OCI-LY7 (cell line): ENCODE measurements around the gene CKLF. TPM values are rescaled to one million over a fixed set of nuclear protein-coding genes. Genes with fewer than 3 reads are reported as not detected.

Experiments
- BruUV-seq: library from RNA; stranded (reverse); fragments of 400-500 nt; replicated peaks from 2 replicates; lab custom pipeline; 2021; lab: Mats Ljungman, UMichigan
- CTCF ChIA-PET: fragments of 300-600 bp; sonication (Branson Sonifier 250); formaldehyde crosslinking; loops from one replicate; lab custom pipeline; 2022; ENCODE audit warnings: antibody characterized with exemption; ENCODE audit not compliant: unreplicated experiment; lab: Charles Lee
- POLR2A ChIA-PET: fragments of 300-600 bp; sonication (Branson Sonifier 250); formaldehyde crosslinking; loops from one replicate; lab custom pipeline; 2022; ENCODE audit warnings: antibody characterized with exemption; lab: Charles Lee
- DNase-seq: peaks from one replicate; pipeline ENCODE4 v3.0.0-alpha.2; 2015; ENCODE audit warnings: low spot score
- H2AFZ ChIP-seq: fragments of 200-600 bp; sonication (generic), shearing (Covaris generic); 2 replicates; pipeline ENCODE4 v1.6.1; 2014; ENCODE audit warnings: mild to moderate bottlenecking, antibody characterized with exemption, low read length, moderate library complexity
- H3K27ac ChIP-seq: fragments of 200-600 bp; sonication (generic); 2 replicates; pipeline ENCODE4 v1.5.1; 2014; ENCODE audit warnings: mixed run types, low read depth, mild to moderate bottlenecking, moderate library complexity, low read length, inconsistent platforms; ENCODE audit not compliant: poor library complexity, severe bottlenecking
- H3K36me3 ChIP-seq: fragments of 200-600 bp; sonication (generic); 2 replicates; pipeline ENCODE4 v1.6.1; 2014; ENCODE audit warnings: mild to moderate bottlenecking, antibody characterized with exemption, low read length, moderate library complexity, mixed read lengths; ENCODE audit not compliant: insufficient read depth
- H3K4me1 ChIP-seq: fragments of 200-600 bp; sonication (generic); 2 replicates; pipeline ENCODE4 v1.5.1; 2014; ENCODE audit warnings: mild to moderate bottlenecking, low read length; ENCODE audit not compliant: insufficient read depth, poor library complexity, severe bottlenecking
- H3K4me2 ChIP-seq: fragments of 200-600 bp; sonication (generic); 2 replicates; pipeline ENCODE4 v1.6.1; 2014; ENCODE audit warnings: mild to moderate bottlenecking, low read length
- H3K4me3 ChIP-seq: fragments of 200-600 bp; sonication (generic); 2 replicates; pipeline ENCODE4 v1.5.1; 2014; ENCODE audit warnings: mild to moderate bottlenecking, low read depth, low read length; ENCODE audit not compliant: poor library complexity, severe bottlenecking
- H3K79me2 ChIP-seq: fragments of 200-600 bp; sonication (generic); 2 replicates; pipeline ENCODE4 v1.6.1; 2016; ENCODE audit warnings: low read depth, mild to moderate bottlenecking, low read length, moderate library complexity, mixed read lengths; ENCODE audit not compliant: insufficient read depth
- H3K9me2 ChIP-seq: fragments of 200-600 bp; sonication (generic); 2 replicates; pipeline ENCODE4 v1.6.1; 2016; ENCODE audit warnings: mild to moderate bottlenecking, low read length, mixed read lengths; ENCODE audit not compliant: insufficient read depth
- H3K9me3 ChIP-seq: fragments of 200-600 bp; sonication (generic); 2 replicates; pipeline ENCODE4 v1.6.1; 2014; ENCODE audit warnings: mild to moderate bottlenecking, mixed run types, low read length, mixed read lengths
- H4K20me1 ChIP-seq: fragments of 200-600 bp; sonication (generic); 2 replicates; pipeline ENCODE4 v1.6.1; 2014; ENCODE audit warnings: mild to moderate bottlenecking, antibody characterized with exemption, low read length, moderate library complexity, mixed read lengths; ENCODE audit not compliant: insufficient read depth
- EZH2phosphoT487 ChIP-seq: fragments of 200-600 bp; sonication (generic); IDR thresholded peaks from 2 replicates; pipeline ENCODE4 v1.6.1; 2018; ENCODE audit warnings: low read depth, borderline replicate concordance, mild to moderate bottlenecking, mixed run types, antibody characterized with exemption, low read length, moderate library complexity, mixed read lengths
- intact Hi-C: fragments of 100-400 bp; cut with micrococcal nuclease; formaldehyde crosslinking; loops from one replicate; pipeline ENCODE4 v1.10.0; 2022; ENCODE audit not compliant: unreplicated experiment
- total RNA-seq, 2 experiments: library from RNA; depleted of rRNA in 1 of 2; stranded (reverse); fragments of >200 nt in 1 of 2; shearing (Covaris generic) in 1 of 2; gene quantifications; 2 replicates each; pipeline ENCODE4 v1.2.3, GENCODE V29; 2014 to 2022
- TF ChIP-seq, protein P1 (sequence below): fragments of 200-600 bp; sonication (generic); conservative IDR thresholded peaks from 2 replicates; pipeline ENCODE4 v1.5.1; 2014; ENCODE audit warnings: mild to moderate bottlenecking, antibody characterized with exemption, low read length, moderate library complexity, mixed read lengths

CKLF gene
- total RNA-seq, 2 experiments from 2014 or later, result 56.6 to 98.7 TPM

DNA sequence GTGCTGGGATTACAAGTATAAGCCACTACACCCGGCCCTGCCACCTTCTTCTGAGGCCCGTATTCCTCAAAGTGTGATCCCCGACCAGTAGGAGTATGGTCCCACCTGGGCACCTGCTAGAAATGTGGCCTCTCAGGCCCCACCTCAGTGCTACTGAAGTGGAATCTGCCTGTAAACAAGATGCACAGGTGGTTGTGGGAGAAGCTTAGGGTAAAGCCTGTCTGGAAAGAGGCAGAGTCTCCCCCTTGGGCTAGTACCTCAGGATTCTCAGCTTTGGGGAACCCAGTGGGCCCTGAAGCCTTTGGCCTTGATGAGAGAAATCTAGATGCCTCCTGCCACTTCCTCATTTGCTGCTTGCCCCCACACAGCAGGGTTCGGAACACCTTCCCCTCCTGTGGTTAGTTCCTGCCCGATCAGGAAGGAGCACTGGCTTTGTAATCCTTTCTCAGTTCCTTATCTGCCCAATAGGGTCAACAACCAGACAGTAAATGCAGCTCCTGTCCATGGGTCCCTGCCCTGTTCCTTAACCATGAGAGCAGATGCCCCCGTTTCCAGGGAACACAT, 27.7 kb upstream of the CKLF start:
- Histone ChIP-seq H3K27ac (peak overlapping the region; percentile 66), H3K79me2 (no peaks in the 10 kb centered on the region), H3K4me3 (peak overlapping the region; percentile 35), H3K9me3 (no peaks in the 10 kb centered on the region), H3K4me1 (peaks cover 54% of the 10 kb centered on the region), H3K4me2 (peak overlapping the region; percentile 66), H2AFZ (no peak overlapping the region), H4K20me1 (no peaks in the 10 kb centered on the region), H3K9me2 (no peaks in the 10 kb centered on the region), H3K36me3 (no peaks in the 10 kb centered on the region)
- TF ChIP-seq EZH2phosphoT487, result no peak
- TF ChIP-seq, protein P1, sequence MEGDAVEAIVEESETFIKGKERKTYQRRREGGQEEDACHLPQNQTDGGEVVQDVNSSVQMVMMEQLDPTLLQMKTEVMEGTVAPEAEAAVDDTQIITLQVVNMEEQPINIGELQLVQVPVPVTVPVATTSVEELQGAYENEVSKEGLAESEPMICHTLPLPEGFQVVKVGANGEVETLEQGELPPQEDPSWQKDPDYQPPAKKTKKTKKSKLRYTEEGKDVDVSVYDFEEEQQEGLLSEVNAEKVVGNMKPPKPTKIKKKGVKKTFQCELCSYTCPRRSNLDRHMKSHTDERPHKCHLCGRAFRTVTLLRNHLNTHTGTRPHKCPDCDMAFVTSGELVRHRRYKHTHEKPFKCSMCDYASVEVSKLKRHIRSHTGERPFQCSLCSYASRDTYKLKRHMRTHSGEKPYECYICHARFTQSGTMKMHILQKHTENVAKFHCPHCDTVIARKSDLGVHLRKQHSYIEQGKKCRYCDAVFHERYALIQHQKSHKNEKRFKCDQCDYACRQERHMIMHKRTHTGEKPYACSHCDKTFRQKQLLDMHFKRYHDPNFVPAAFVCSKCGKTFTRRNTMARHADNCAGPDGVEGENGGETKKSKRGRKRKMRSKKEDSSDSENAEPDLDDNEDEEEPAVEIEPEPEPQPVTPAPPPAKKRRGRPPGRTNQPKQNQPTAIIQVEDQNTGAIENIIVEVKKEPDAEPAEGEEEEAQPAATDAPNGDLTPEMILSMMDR, result no peak
- BruUV-seq, result no TSS peak
- ChIA-PET POLR2A (interaction anchor here (0.8 to 2.7 kb wide), 5 partner anchors 15 to 36 kb away, joined by 3 to 15 read pairs (median 4); partner anchors contain the start of gene CKLF), CTCF (interaction anchor here (1.6 kb wide), 1 partner anchor 8 kb away, joined by 4 read pairs; no protein-coding TSS in a partner anchor)
- intact Hi-C loops, result loop anchor here (2.0 kb wide), 2 partner anchors 14 to 28 kb away; partner anchors contain the start of gene CKLF
- peak; percentile 92 for DNase-seq

DNA sequence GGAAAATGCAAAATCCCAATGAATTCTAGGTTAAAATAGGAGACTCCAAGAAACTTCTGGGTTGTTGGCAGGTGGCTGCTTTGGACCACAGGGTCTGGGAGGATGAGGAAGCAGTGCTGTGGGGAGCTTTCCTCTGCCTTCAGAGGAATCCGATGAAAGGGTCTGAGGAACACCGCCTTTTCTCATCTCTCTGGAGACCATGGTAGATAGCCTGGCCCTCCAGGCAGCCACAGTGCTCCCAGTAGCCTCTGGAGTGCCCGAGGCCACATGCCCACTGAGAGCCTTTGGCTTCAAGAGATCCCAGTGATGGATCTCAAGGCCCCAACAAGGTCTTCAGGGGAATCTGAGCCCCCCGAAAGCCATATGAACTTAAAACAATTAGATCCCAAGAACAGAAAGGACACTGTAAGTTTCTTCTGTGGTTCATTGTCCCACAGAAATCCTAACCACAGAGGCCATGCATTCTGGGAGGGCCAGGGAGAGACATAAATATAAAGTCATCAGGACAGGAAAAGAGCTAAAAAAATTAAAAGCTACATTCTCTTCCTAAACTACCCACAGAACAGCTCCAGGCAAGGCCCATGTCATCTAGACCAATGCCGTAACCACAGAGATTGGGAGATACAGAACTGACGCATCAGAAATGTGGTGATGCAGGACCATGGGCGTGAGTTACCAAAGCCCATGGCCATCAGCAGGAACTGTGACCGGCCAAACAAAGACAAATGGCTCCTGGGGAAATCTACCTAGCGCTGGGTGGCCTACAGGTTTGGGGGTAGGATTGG, 26.8 kb upstream of the CKLF start:
- no TSS peak for BruUV-seq
- Histone ChIP-seq H4K20me1 (no peaks in the 10 kb centered on the region), H3K4me2 (peak overlapping the region; percentile 66), H2AFZ (no peak overlapping the region), H3K9me3 (no peaks in the 10 kb centered on the region), H3K36me3 (no peaks in the 10 kb centered on the region), H3K27ac (peak overlapping the region; percentile 66), H3K4me3 (peak overlapping the region; percentile 32), H3K79me2 (no peaks in the 10 kb centered on the region), H3K4me1 (peaks cover 52% of the 10 kb centered on the region), H3K9me2 (no peaks in the 10 kb centered on the region)
- ChIA-PET POLR2A (interaction anchor here (0.5 to 2.7 kb wide), 5 partner anchors 10 to 174 kb away, joined by 3 to 15 read pairs (median 4); no protein-coding TSS in a partner anchor), CTCF (no interaction called here)
- TF ChIP-seq, protein P1, result no peak
- TF ChIP-seq EZH2phosphoT487, result no peak
- DNase-seq, result no peak
- intact Hi-C loops, result loop anchor here (2.0 kb wide), 2 partner anchors 13 to 27 kb away; partner anchors contain the start of gene CKLF
